Skin epidermis (tissue), 12 donors: Measurements from ENCODE around the gene CHST15.

Experiments
- H3K27ac ChIP-seq, 21 experiments: fragments of 200-600 bp; sonication (generic) in 11 of 21; one replicate each; pipeline ENCODE4 v1.5.0; 2020; ENCODE audit warnings: mild to moderate bottlenecking in 3 of 21, inconsistent platforms in 2 of 21, moderate library complexity in 2 of 21
- H3K4me3 ChIP-seq, 7 experiments: fragments of 200-600 bp; sonication (generic) in 2 of 7; one replicate each; pipeline ENCODE4 v1.5.0; 2020; ENCODE audit warnings: inconsistent platforms in 2 of 7, mild to moderate bottlenecking in 2 of 7, moderate library complexity in 1 of 7

The CHST15 gene

GRCh38 chr10:124086787-124087671 lies 6.4 kb downstream of the CHST15 start:
- H3K27ac ChIP-seq, result no peak overlapping the region

GRCh38 chr10:124086097-124086710 lies 7.2 kb downstream of the CHST15 start:
- Histone ChIP-seq H3K4me3 (no peak overlapping the region), H3K27ac (no peak overlapping the region)

More at GRCh38 chr10:124086787-124087671, 6.4 kb downstream of the CHST15 start:
- H3K4me3 ChIP-seq, result no peak overlapping the region

- H3K4me3 ChIP-seq, result no peak overlapping the region
- H3K27ac ChIP-seq, result no peak overlapping the region
These were observed 7.7 kb downstream of the CHST15 start for GRCh38 chr10:124085680-124086079.

GRCh38 chr10:124084708-124085107 lies 8.7 kb downstream of the CHST15 start:
- Histone ChIP-seq H3K4me3 (no peak overlapping the region), H3K27ac (peak overlapping the region in 1 of 21 experiments; percentile 39)

- Histone ChIP-seq H3K4me3 (no peak overlapping the region), H3K27ac (peak overlapping the region in 3 of 21 experiments; percentile 22 to 43 (median 33))
These were observed 9.5 kb downstream of the CHST15 start for GRCh38 chr10:124083740-124084397.

DNA sequence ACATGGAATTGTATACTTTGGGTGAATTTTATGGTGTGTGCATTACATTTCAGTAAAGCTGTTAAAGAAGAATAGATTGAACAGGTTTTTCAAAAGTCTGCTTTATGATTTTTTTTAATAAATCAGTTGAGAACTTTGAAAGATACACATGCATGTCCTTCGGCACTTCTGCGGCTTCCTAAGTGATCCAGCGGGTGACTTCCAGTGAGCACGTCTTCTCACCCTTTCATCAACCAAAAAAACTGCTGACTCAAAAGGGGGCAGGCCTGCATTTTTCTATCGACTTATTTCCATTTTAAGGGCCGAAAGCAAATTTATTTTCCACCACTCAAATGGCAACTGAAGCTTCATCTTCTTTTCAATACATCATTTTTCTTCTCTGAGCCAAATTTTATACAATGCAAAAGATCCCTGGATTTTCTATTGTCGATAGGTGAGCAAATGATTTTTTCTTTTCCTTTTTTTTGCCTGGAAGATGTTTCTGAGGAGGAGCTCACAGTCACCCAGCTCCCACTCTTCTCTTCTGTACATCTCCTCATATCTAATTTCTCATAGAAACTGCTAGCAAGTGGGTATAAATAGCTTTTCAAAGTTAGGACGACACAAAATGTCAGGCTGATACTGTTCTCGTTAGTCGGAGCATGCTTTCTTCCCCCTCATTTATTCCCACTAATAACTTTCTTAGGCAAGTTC lies 10.2 kb downstream of the CHST15 start:
- no peak overlapping the region for H3K27ac ChIP-seq
- no peak overlapping the region for H3K4me3 ChIP-seq

GRCh38 chr10:124082555-124082954 lies 10.8 kb downstream of the CHST15 start:
- H3K4me3 ChIP-seq, result no peak overlapping the region
- H3K27ac ChIP-seq, result no peak overlapping the region

DNA sequence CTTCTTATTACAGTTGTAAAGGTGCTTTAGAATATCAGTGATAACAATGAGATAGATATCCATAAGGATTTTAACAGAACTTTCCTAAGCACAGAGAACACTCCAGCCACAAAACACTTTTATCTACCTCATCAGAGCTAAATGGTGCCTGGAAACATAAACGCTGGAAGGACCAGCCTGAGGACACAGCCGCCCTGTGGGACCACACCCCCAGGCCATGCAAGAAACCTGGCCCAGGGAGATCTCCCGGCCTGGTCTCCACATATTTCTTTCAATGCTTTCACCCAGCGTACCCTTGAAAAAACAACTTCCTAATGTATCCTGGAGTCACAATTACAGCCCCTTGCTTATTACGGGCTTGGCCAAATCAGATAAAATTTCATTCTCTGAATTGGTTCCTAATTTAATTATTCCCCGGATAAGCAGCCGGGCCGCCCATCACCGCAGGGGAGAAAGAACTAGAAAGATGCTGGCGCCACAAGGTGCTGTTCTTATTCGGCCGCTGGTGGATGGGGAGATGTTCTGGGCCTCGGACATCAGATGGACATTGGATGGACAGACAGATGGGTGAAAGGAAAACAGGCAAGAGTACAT lies 11.8 kb downstream of the CHST15 start:
- no peak overlapping the region for H3K4me3 ChIP-seq
- no peak overlapping the region for H3K27ac ChIP-seq

- Histone ChIP-seq H3K4me3 (no peak overlapping the region), H3K27ac (no peak overlapping the region)
These were observed 13.5 kb downstream of the CHST15 start for GRCh38 chr10:124079864-124080263.

GRCh38 chr10:124078714-124079113 lies 14.7 kb downstream of the CHST15 start:
- H3K27ac ChIP-seq, result no peak overlapping the region
- no peak overlapping the region for H3K4me3 ChIP-seq

GRCh38 chr10:124078028-124078427 lies 15.4 kb downstream of the CHST15 start:
- Histone ChIP-seq H3K4me3 (no peak overlapping the region), H3K27ac (no peak overlapping the region)

DNA sequence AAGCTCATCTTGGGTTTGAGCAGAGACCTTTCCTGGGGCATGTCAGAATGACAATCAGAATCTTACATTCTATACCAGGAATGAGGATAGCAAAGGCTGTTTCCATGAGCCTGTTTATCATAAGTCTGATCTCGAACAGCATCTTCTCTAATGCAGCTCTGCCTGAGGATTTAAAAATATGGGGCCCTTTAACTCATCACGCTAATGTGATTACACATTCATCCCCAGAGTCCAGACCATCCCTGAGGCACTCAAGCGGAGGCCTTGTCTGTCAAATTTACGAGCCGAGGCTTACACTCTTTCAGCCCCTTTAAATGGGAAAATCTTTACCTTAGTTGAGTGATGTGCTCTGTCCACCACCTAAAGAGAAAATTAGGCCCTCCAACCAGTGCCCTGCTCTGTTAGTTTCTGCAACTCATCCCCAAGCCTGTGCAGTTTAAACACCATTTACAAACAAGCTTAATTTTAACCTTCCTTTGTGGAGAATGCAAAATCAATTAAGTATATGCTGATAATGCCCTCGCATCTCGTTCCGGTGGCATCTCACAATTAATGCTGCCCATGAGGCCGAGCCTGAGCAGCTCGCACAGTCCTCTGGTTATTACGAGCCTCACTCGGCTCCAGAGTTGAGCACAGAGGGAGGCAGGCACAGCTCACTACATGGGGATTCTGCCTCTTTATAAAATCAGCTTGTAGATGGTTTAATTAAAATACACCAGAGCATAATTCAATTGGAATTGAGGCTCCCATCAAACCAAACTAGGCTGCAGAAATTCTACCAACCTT lies 16.0 kb downstream of the CHST15 start:
- H3K4me3 ChIP-seq, result no peak overlapping the region
- no peak overlapping the region for H3K27ac ChIP-seq

DNA sequence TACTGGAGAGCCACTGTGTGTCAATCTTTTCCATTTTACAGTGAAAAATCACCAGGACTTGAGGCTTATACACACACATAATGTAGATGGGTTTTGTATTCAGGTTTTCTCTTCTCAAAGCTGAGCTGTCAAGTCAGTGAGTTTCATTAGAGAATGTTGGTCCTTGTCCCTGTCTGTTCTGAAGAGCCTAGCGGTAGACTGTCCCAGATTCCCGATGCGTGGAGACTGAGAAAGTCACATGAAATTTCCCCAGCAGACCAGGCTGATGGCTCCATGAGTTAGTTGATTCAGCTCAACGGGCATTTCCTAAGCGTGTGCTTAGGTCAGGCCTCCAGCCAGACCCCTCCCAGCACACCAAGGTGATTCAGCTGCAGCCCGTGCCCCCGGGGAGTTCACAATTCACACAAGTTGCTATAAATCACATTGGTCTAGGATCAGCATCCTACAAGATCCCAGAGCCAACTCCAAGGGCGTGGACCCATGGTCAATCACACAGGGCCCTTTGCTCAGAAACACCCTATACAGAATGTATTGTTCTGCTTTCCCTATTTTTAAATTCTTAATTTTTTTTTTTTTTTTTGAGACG lies 17.2 kb downstream of the CHST15 start:
- no peak overlapping the region for H3K27ac ChIP-seq

GRCh38 chr10:124075231-124075955 lies 18.0 kb downstream of the CHST15 start:
- H3K27ac ChIP-seq, result peak overlapping the region in 3 of 21 experiments; percentile 5 to 51 (median 38)
- no peak overlapping the region for H3K4me3 ChIP-seq

More for the DNA sequence above, 17.2 kb downstream of the CHST15 start:
- no peak overlapping the region for H3K4me3 ChIP-seq

GRCh38 chr10:124074501-124075109 lies 18.8 kb downstream of the CHST15 start:
- H3K27ac ChIP-seq, result peak overlapping the region in 3 of 21 experiments; percentile 4 to 51 (median 38)
- no peak overlapping the region for H3K4me3 ChIP-seq

GRCh38 chr10:124073978-124074377 lies 19.4 kb downstream of the CHST15 start:
- H3K27ac ChIP-seq, result peak overlapping the region in 1 of 21 experiments; percentile 4
- H3K4me3 ChIP-seq, result no peak overlapping the region

GRCh38 chr10:124072541-124072940 lies 20.9 kb downstream of the CHST15 start:
- Histone ChIP-seq H3K4me3 (no peak overlapping the region), H3K27ac (no peak overlapping the region)
